T-cell (primary cell): Measurements from ENCODE around the gene PJVK. TPM values are rescaled to one million over a fixed set of nuclear protein-coding genes. Genes with fewer than 3 reads are reported as not detected.

Source experiments
- ATAC-seq, 4 experiments: fragments of 200-7000 bp in 3 of 4; fragments of 150-1000 bp in 1 of 4; cut with Tn5 transposase; replicated peaks in 1 of 4; 1 replicate in 3 of 4; 2 replicates in 1 of 4; pipeline ENCODE4 v1.10.0; 2021; ENCODE audit warnings: moderate library complexity in 3 of 4, mild to moderate bottlenecking in 2 of 4, moderate number of reproducible peaks in 1 of 4
- CTCF ChIA-PET, 2 donors: fragments of 300-600 bp; sonication (Branson Sonifier 250); formaldehyde crosslinking; loops; one replicate each; lab custom pipeline; 2022; ENCODE audit warnings: antibody characterized with exemption in 2 of 2; lab: Charles Lee
- POLR2A ChIA-PET, 2 donors: fragments of 300-600 bp; sonication (Branson Sonifier 250); formaldehyde crosslinking; loops; one replicate each; lab custom pipeline; 2022; ENCODE audit warnings: antibody characterized with exemption in 2 of 2; lab: Charles Lee
- DNase-seq, 35 experiments: peaks; one replicate each; pipeline versions ENCODE4 v3.0.0 to v3.0.0-alpha.2; 2013 to 2023
- H3K27ac ChIP-seq: one replicate; pipeline ENCODE4 v1.5.1; 2013; ENCODE audit warnings: low read length
- H3K27me3 ChIP-seq, 2 experiments: replicated peaks in 1 of 2; 1 replicate in 1 of 2; 2 replicates in 1 of 2; pipeline versions ENCODE4 v1.6.1 to v1.7.0; 2013; ENCODE audit warnings: low read length in 1 of 2, mixed read lengths in 1 of 2; ENCODE audit not compliant: control insufficient read depth in 2 of 2, insufficient read depth in 2 of 2; ENCODE audit errors: extremely low read depth in 1 of 2
- H3K36me3 ChIP-seq, 2 donors: 1 replicate in 1 of 2; 2 replicates in 1 of 2; pipeline versions ENCODE4 v1.6.1 to v1.7.0; 2013; ENCODE audit warnings: low read length in 1 of 2; ENCODE audit not compliant: control insufficient read depth in 2 of 2, insufficient read depth in 1 of 2; ENCODE audit errors: extremely low read depth in 1 of 2
- H3K4me1 ChIP-seq, 2 experiments: 1 replicate in 1 of 2; 2 replicates in 1 of 2; pipeline versions ENCODE4 v1.6.1 to v1.7.0; 2013; ENCODE audit warnings: low read length in 2 of 2, mixed read lengths in 1 of 2; ENCODE audit not compliant: insufficient read depth in 2 of 2, control insufficient read depth in 1 of 2; ENCODE audit errors: extremely low read depth in 1 of 2
- H3K4me3 ChIP-seq, 2 donors: 1 replicate in 1 of 2; 2 replicates in 1 of 2; pipeline versions ENCODE4 v1.5.1 to v1.7.0; 2013; ENCODE audit warnings: mild to moderate bottlenecking in 2 of 2, low read length in 1 of 2, moderate library complexity in 1 of 2; ENCODE audit not compliant: control insufficient read depth in 1 of 2; ENCODE audit errors: extremely low read depth in 1 of 2
- H3K9me3 ChIP-seq: 2 replicates; pipeline ENCODE4 v1.7.0; 2013
- H3K27ac Mint-ChIP-seq, 2 donors: one replicate each; pipeline ENCODE4 v1.8.0; 2020 to 2021; ENCODE audit warnings: mild to moderate bottlenecking in 2 of 2, mixed read lengths in 2 of 2
- H3K27me3 Mint-ChIP-seq, 2 donors: one replicate each; pipeline ENCODE4 v1.8.0; 2021 to 2022; ENCODE audit warnings: mixed read lengths in 2 of 2
- H3K36me3 Mint-ChIP-seq: one replicate; pipeline ENCODE4 v1.8.0; 2021; ENCODE audit warnings: mixed read lengths
- H3K4me1 Mint-ChIP-seq, 3 donors: one replicate each; pipeline ENCODE4 v1.8.0; 2020 to 2022; ENCODE audit warnings: mixed read lengths in 3 of 3, mild to moderate bottlenecking in 1 of 3
- H3K4me3 Mint-ChIP-seq, 3 donors: one replicate each; pipeline ENCODE4 v1.8.0; 2020 to 2022; ENCODE audit warnings: mild to moderate bottlenecking in 3 of 3, mixed read lengths in 3 of 3, moderate library complexity in 3 of 3
- H3K9me3 Mint-ChIP-seq, 3 donors: one replicate each; pipeline ENCODE4 v1.8.0; 2020 to 2022; ENCODE audit warnings: mixed read lengths in 3 of 3
- WGBS: methylation state at CpG from one replicate; pipeline ENCODE4 v1.1.5; 2013; ENCODE audit warnings: missing lambda C conversion rate; ENCODE audit not compliant: insufficient coverage; 5-methylcytosine and 5-hydroxymethylcytosine counted together
- total RNA-seq, 35 experiments: library from RNA in 6 of 35; stranded (reverse) in 6 of 35; fragments of 120-200 nt in 1 of 35; gene quantifications; one replicate each; pipeline versions ENCODE4 v1.2.1 to v1.2.4 and lab custom pipeline; 2013 to 2026

PJVK gene
- total RNA-seq, 5 donors from 2014 or later (not counting 1 experiment from before 2014, with no cell fraction given), result 1.8 to 5.2 (median 4.3) TPM

- Mint-ChIP-seq H3K4me3 (no peak overlapping the region), H3K36me3 (peaks cover 35% of the 10 kb centered on the region), H3K4me1 (no peaks in the 10 kb centered on the region), H3K27ac (no peak overlapping the region), H3K9me3 (no peaks in the 10 kb centered on the region), H3K27me3 (no peaks in the 10 kb centered on the region)
- ChIA-PET CTCF (no interaction called here), POLR2A (interaction anchor here in 1 of 2 donors (0.6 to 1.1 kb wide), 2 partner anchors 24 to 93 kb away, joined by 3 to 4 read pairs; no protein-coding TSS in a partner anchor)
- ATAC-seq, result no peak
- Histone ChIP-seq H3K9me3 (no peaks in the 10 kb centered on the region), H3K4me1 (no peaks in the 10 kb centered on the region), H3K27me3 (no peaks in the 10 kb centered on the region), H3K27ac (no peak overlapping the region), H3K4me3 (no peak overlapping the region), H3K36me3 (peaks cover 2 to 48% of the 10 kb centered on the region in 2 donors)
- WGBS, result no CpG with 5 or more reads among the region's 2 CpGs
- no peak for DNase-seq
These were observed 55.3 kb downstream of the PJVK start for GRCh38 chr2:178506524-178506923.

- Histone ChIP-seq H3K27ac (no peak overlapping the region), H3K36me3 (peaks cover 3 to 44% of the 10 kb centered on the region in 2 donors), H3K4me1 (no peaks in the 10 kb centered on the region), H3K4me3 (no peak overlapping the region), H3K27me3 (no peaks in the 10 kb centered on the region), H3K9me3 (no peaks in the 10 kb centered on the region)
- no CpG with 5 or more reads among the region's 1 CpG for WGBS
- H3K27ac Mint-ChIP-seq, result no peak overlapping the region
- CTCF ChIA-PET, result no interaction called here
- no peak overlapping the region for H3K4me3 Mint-ChIP-seq
- H3K27me3 Mint-ChIP-seq, result no peaks in the 10 kb centered on the region
- H3K4me1 Mint-ChIP-seq, result no peaks in the 10 kb centered on the region
- no peaks in the 10 kb centered on the region for H3K9me3 Mint-ChIP-seq
- POLR2A ChIA-PET, result interaction anchor here in 1 of 2 donors (1.1 kb wide), 1 partner anchor 94 kb away, joined by 4 read pairs; no protein-coding TSS in a partner anchor
- peaks cover 35% of the 10 kb centered on the region for H3K36me3 Mint-ChIP-seq
- no peak for DNase-seq
- no peak for ATAC-seq
These were observed 55.8 kb downstream of the PJVK start for GRCh38 chr2:178506949-178507348.

- no peaks in the 10 kb centered on the region for H3K9me3 ChIP-seq
- WGBS, result no CpG with 5 or more reads among the region's 2 CpGs
- peaks cover 3 to 33% of the 10 kb centered on the region in 2 donors for H3K36me3 ChIP-seq
- no peaks in the 10 kb centered on the region for H3K4me1 ChIP-seq
- POLR2A ChIA-PET, result no interaction called here
- no peak overlapping the region for H3K27ac ChIP-seq
- no peak overlapping the region for H3K27ac Mint-ChIP-seq
- peaks cover 40% of the 10 kb centered on the region for H3K36me3 Mint-ChIP-seq
- H3K4me1 Mint-ChIP-seq, result peaks cover 0 to 4% (median 0%) of the 10 kb centered on the region in 3 donors
- ATAC-seq, result no peak
- H3K4me3 ChIP-seq, result no peak overlapping the region
- no peak overlapping the region for H3K4me3 Mint-ChIP-seq
- no peaks in the 10 kb centered on the region for H3K27me3 Mint-ChIP-seq
- CTCF ChIA-PET, result no interaction called here
- no peaks in the 10 kb centered on the region for H3K9me3 Mint-ChIP-seq
- no peak for DNase-seq
- H3K27me3 ChIP-seq, result no peaks in the 10 kb centered on the region
These were observed 57.5 kb downstream of the PJVK start for GRCh38 chr2:178508646-178509045.

DNA sequence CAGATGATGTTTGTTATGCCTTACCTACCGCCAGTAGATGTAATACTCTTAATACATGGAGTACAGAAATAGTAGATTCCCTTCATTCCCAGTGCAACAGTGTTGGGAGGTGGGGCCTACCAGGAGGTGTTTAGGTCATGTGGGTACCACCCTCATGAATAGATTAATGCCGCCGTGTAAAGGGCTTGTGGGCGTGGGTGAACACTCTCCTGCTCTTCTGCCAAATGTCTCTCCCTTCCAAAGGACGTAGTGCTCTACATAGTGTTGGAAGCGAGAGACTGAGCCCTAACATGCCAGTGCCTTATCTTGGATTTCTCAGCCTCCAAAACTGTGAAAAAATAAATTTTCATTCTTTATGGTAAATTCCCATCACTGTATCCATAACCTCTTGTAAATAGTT is 59.2 kb downstream of the PJVK start:
- no peak for ATAC-seq
- Mint-ChIP-seq H3K36me3 (peaks cover 46% of the 10 kb centered on the region), H3K4me1 (peaks cover 0 to 19% (median 12%) of the 10 kb centered on the region in 3 donors), H3K27ac (no peak overlapping the region), H3K27me3 (no peaks in the 10 kb centered on the region), H3K9me3 (no peaks in the 10 kb centered on the region), H3K4me3 (no peak overlapping the region)
- H3K4me1 ChIP-seq, result no peaks in the 10 kb centered on the region
- no peak for DNase-seq
- no peaks in the 10 kb centered on the region for H3K27me3 ChIP-seq
- 100% methylated on average over 4 of the region's 6 CpGs for WGBS
- no peak overlapping the region for H3K27ac ChIP-seq
- H3K4me3 ChIP-seq, result no peak overlapping the region
- H3K36me3 ChIP-seq, result peaks cover 3 to 22% of the 10 kb centered on the region in 2 donors
- no peaks in the 10 kb centered on the region for H3K9me3 ChIP-seq
- CTCF ChIA-PET, result no interaction called here
- POLR2A ChIA-PET, result no interaction called here

Other genes starting within 250 kb of the PJVK start
- 10 to 100 TPM; 49.4 to 98.7 (median 52.7) TPM for gene PRKRA, start 203 bp upstream of the PJVK start, total RNA-seq
- gene FKBP7, start 27.2 kb downstream of the PJVK start, total RNA-seq, result 1 to 10 TPM in 2 of 5 donors, under 1 TPM in 2, not detected in 1; 0.44 to 2.5 (median 1.4) TPM
- 10 to 100 TPM; 21.9 to 28.9 (median 24.8) TPM for gene PLEKHA3, start 29.1 kb downstream of the PJVK start, total RNA-seq